ENCODE measurements around the gene SDHA.
"Not testable (repeated sequence)": the region's sequence is repeated elsewhere in the genome, so short reads cannot be mapped to it uniquely, and the experiment has no call there.

DNA sequence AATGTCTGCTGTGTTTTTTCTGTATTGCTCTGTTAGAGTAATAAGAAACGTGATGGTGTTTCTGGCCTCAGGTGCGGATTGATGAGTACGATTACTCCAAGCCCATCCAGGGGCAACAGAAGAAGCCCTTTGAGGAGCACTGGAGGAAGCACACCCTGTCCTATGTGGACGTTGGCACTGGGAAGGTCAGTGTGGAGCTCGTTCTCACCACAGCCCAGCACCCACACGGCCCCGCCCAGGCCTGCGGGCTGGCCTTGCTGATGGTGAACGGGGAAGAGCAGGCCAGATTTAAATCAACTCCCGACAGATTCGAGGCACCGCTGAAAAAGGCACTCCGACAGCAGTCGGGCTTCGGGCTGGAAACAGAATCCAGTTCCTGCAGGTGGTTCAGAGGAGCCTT is 36.2 kb downstream of the SDHA start:
- TF ChIP-seq, protein P1, sequence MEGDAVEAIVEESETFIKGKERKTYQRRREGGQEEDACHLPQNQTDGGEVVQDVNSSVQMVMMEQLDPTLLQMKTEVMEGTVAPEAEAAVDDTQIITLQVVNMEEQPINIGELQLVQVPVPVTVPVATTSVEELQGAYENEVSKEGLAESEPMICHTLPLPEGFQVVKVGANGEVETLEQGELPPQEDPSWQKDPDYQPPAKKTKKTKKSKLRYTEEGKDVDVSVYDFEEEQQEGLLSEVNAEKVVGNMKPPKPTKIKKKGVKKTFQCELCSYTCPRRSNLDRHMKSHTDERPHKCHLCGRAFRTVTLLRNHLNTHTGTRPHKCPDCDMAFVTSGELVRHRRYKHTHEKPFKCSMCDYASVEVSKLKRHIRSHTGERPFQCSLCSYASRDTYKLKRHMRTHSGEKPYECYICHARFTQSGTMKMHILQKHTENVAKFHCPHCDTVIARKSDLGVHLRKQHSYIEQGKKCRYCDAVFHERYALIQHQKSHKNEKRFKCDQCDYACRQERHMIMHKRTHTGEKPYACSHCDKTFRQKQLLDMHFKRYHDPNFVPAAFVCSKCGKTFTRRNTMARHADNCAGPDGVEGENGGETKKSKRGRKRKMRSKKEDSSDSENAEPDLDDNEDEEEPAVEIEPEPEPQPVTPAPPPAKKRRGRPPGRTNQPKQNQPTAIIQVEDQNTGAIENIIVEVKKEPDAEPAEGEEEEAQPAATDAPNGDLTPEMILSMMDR (tag by site-specific recombination; IDR thresholded peaks at IDR 0.05), result not testable (repeated sequence)
- TF ChIP-seq TCF7L2 (IDR thresholded peaks at IDR 0.05; ENCODE audit: borderline replicate concordance, low read depth, low read length); ZNF302 (tag by site-specific recombination; IDR thresholded peaks at IDR 0.05; ENCODE audit: low read depth); ZNF324 (tag by site-specific recombination; IDR thresholded peaks at IDR 0.05); ZNF664 (tag by site-specific recombination; IDR thresholded peaks at IDR 0.05); ZNF24 (tag by site-specific recombination; IDR thresholded peaks at IDR 0.05): not testable (repeated sequence)
- TF ChIP-seq, protein P2, sequence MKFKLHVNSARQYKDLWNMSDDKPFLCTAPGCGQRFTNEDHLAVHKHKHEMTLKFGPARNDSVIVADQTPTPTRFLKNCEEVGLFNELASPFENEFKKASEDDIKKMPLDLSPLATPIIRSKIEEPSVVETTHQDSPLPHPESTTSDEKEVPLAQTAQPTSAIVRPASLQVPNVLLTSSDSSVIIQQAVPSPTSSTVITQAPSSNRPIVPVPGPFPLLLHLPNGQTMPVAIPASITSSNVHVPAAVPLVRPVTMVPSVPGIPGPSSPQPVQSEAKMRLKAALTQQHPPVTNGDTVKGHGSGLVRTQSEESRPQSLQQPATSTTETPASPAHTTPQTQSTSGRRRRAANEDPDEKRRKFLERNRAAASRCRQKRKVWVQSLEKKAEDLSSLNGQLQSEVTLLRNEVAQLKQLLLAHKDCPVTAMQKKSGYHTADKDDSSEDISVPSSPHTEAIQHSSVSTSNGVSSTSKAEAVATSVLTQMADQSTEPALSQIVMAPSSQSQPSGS (tag by site-specific recombination; IDR thresholded peaks at IDR 0.05; ENCODE audit: low read depth), result not testable (repeated sequence)
